ENCODE data around the gene IGSF11.
"Not testable (repeated sequence)": the region's sequence is repeated elsewhere in the genome, so short reads cannot be mapped to it uniquely, and the experiment has no call there.

Gene IGSF11

GRCh38 chr3:118868051-118868450 lies 166.6 kb downstream of the IGSF11 start:
- no peak for DNase-seq (ENCODE audit: low read depth in 2 of 2)

- DNase-seq (ENCODE audit: low read depth in 2 of 2): no peak
Observed at GRCh38 chr3:118863731-118864322, 170.8 kb downstream of the IGSF11 start.

GRCh38 chr3:118859950-118860349 lies 174.7 kb downstream of the IGSF11 start:
- DNase-seq (ENCODE audit: low read depth in 2 of 2): no peak

- not testable (repeated sequence) for DNase-seq (ENCODE audit: low read depth in 2 of 2)
Observed at GRCh38 chr3:118851466-118852193, 183.0 kb downstream of the IGSF11 start.

GRCh38 chr3:118850687-118851086 lies 184.0 kb downstream of the IGSF11 start:
- DNase-seq (ENCODE audit: low read depth in 2 of 2): no peak
